Measurements from ENCODE around the gene ZNRF1.
"Not testable (repeated sequence)": the region's sequence is repeated elsewhere in the genome, so short reads cannot be mapped to it uniquely, and the experiment has no call there.

Gene ZNRF1

GRCh38 chr16:75073545-75074303, 74.9 kb downstream of the ZNRF1 start:
- in situ Hi-C loops (cut with HindIII; ENCODE audit: low sequenced_read_pairs): loop anchor here (5.0 kb wide), 1 partner anchor 36 kb away; no protein-coding TSS in a partner anchor

- in situ Hi-C loops (cut with HindIII; ENCODE audit: low sequenced_read_pairs): loop anchor here (5.0 kb wide), 1 partner anchor 37 kb away; no protein-coding TSS in a partner anchor
These were observed 75.5 kb downstream of the ZNRF1 start for GRCh38 chr16:75074304-75074793.

GRCh38 chr16:75074920-75075687, 76.3 kb downstream of the ZNRF1 start:
- in situ Hi-C loops (cut with HindIII; ENCODE audit: low sequenced_read_pairs): loop anchor here (5.0 kb wide), 1 partner anchor 38 kb away; no protein-coding TSS in a partner anchor

- in situ Hi-C loops (cut with HindIII; ENCODE audit: low sequenced_read_pairs): no loop called here
These were observed 77.0 kb downstream of the ZNRF1 start for GRCh38 chr16:75075688-75076268.

GRCh38 chr16:75078886-75079285, 80.1 kb downstream of the ZNRF1 start:
- in situ Hi-C loops (cut with HindIII; ENCODE audit: low sequenced_read_pairs): no loop called here

- in situ Hi-C loops (cut with HindIII; ENCODE audit: low sequenced_read_pairs): no loop called here
These were observed 80.6 kb downstream of the ZNRF1 start for GRCh38 chr16:75079346-75079926.

- in situ Hi-C loops (cut with HindIII; ENCODE audit: low sequenced_read_pairs): no loop called here
These were observed 81.6 kb downstream of the ZNRF1 start for GRCh38 chr16:75080205-75081029.

GRCh38 chr16:75081179-75081859, 82.5 kb downstream of the ZNRF1 start:
- in situ Hi-C loops (cut with HindIII; ENCODE audit: low sequenced_read_pairs): no loop called here

- in situ Hi-C loops (cut with HindIII; ENCODE audit: low sequenced_read_pairs): no loop called here
These were observed 85.0 kb downstream of the ZNRF1 start for GRCh38 chr16:75083813-75084212.

GRCh38 chr16:75085556-75085955, 86.7 kb downstream of the ZNRF1 start:
- in situ Hi-C loops (cut with HindIII; ENCODE audit: low sequenced_read_pairs): no loop called here

GRCh38 chr16:75086281-75086680, 87.5 kb downstream of the ZNRF1 start:
- in situ Hi-C loops (cut with HindIII; ENCODE audit: low sequenced_read_pairs): no loop called here

GRCh38 chr16:75086688-75087374, 88.0 kb downstream of the ZNRF1 start:
- in situ Hi-C loops (cut with HindIII; ENCODE audit: low sequenced_read_pairs): no loop called here

- in situ Hi-C loops (cut with HindIII; ENCODE audit: low sequenced_read_pairs): no loop called here
These were observed 88.7 kb downstream of the ZNRF1 start for GRCh38 chr16:75087375-75087979.

GRCh38 chr16:75088216-75088615, 89.4 kb downstream of the ZNRF1 start:
- in situ Hi-C loops (cut with HindIII; ENCODE audit: low sequenced_read_pairs): no loop called here

- in situ Hi-C loops (cut with HindIII; ENCODE audit: low sequenced_read_pairs): no loop called here
These were observed 90.1 kb downstream of the ZNRF1 start for GRCh38 chr16:75088934-75089333.

- in situ Hi-C loops (cut with HindIII; ENCODE audit: low sequenced_read_pairs): no loop called here
These were observed 90.8 kb downstream of the ZNRF1 start for GRCh38 chr16:75089486-75090202.

- in situ Hi-C loops (cut with HindIII; ENCODE audit: low sequenced_read_pairs): not testable (repeated sequence)
These were observed 92.1 kb downstream of the ZNRF1 start for GRCh38 chr16:75090899-75091298.

- in situ Hi-C loops (cut with HindIII; ENCODE audit: low sequenced_read_pairs): not testable (repeated sequence)
These were observed 92.8 kb downstream of the ZNRF1 start for GRCh38 chr16:75091619-75092018.

Data from endothelial cell of hepatic sinusoid (primary cell).